ENCODE measurements around the gene ZDHHC1. TPM values are rescaled to one million over a fixed set of nuclear protein-coding genes. Genes with fewer than 3 reads are reported as not detected.

The ZDHHC1 gene
- total and polyA plus RNA-seq, 2 of the 13 experiments (the other 11 are each of a cell fraction or from before 2014, with no cell fraction given): 0.51 to 1.1 TPM

GRCh38 chr16:67415872-67416793 is at the start of gene ZDHHC1 (continued):
- TF ChIP-seq TP53 (CRISPR knock-in tag; conservative IDR thresholded peaks at IDR 0.05) (0 out of 2 replicates have a peak, but pooled peaks have one; percentile 56), ZIK1 (CRISPR knock-in tag; IDR thresholded peaks at IDR 0.05; ENCODE audit: borderline replicate concordance, low read depth) (no peak), NR0B2 (CRISPR knock-in tag; IDR thresholded peaks at IDR 0.05) (no peak), MXI1 (IDR thresholded peaks at IDR 0.05; ENCODE audit: borderline replicate concordance, low read depth, low read length) (peak; percentile 81; the same call in 2 of the 3 replicates), FOXO1 (CRISPR knock-in tag; IDR thresholded peaks at IDR 0.05) (0 out of 2 replicates have a peak, but pooled peaks have one; percentile 5), DDIT3 (CRISPR knock-in tag; IDR thresholded peaks at IDR 0.05) (no peak), THAP8 (CRISPR knock-in tag; IDR thresholded peaks at IDR 0.05; ENCODE audit: borderline replicate concordance) (peak; percentile 81; the same call in 1 of the 2 replicates), ZBTB40 (IDR thresholded peaks at IDR 0.05) (no peak), ZBTB40 (CRISPR knock-in tag; IDR thresholded peaks at IDR 0.05) (no peak; the same call in 1 of the 2 replicates), XBP1 (CRISPR knock-in tag; IDR thresholded peaks at IDR 0.05) (no peak), ZNF33B (CRISPR knock-in tag; IDR thresholded peaks at IDR 0.05) (peak; percentile 52; the same call in 1 of the 2 replicates), STAG1 (CRISPR knock-in tag; IDR thresholded peaks at IDR 0.05) (peak; percentile 91), ZNF362 (CRISPR knock-in tag; IDR thresholded peaks at IDR 0.05; ENCODE audit: borderline replicate concordance) (0 out of 2 replicates have a peak, but pooled peaks have one; percentile 24), SRSF1 (optimal IDR thresholded peaks at IDR 0.05; ENCODE audit: low read depth, low read length) (peak; percentile 60), GABPB1 (CRISPR knock-in tag; IDR thresholded peaks at IDR 0.05) (peak; percentile 73), ZNF160 (CRISPR knock-in tag; IDR thresholded peaks at IDR 0.05) (peak; percentile 62; the same call in 1 of the 2 replicates)

Data from HepG2 (cell line).